IMR-90 (cell line): Measurements from ENCODE around the gene BIK. TPM values are rescaled to one million over a fixed set of nuclear protein-coding genes. Genes with fewer than 3 reads are reported as not detected.

ENCODE experiments used
- ATAC-seq: fragments of 200-7000 bp; cut with Tn5 transposase; 2 replicates; pipeline ENCODE4 v1.9.1; 2020; ENCODE audit warnings: low read depth, mild to moderate bottlenecking, moderate library complexity
- BruUV-seq: library from RNA; stranded (reverse); fragments of 400-500 nt; replicated peaks from 2 replicates; lab custom pipeline; 2021; lab: Mats Ljungman, UMichigan
- CTCF ChIA-PET: fragments of 300-600 bp; formaldehyde crosslinking; extraction: SDS; loops from one replicate; lab custom pipeline; 2021; ENCODE audit warnings: antibody characterized with exemption; lab: Yijun Ruan, JAX
- POLR2A ChIA-PET: fragments of 300-600 bp; sonication (Branson Sonifier 250); formaldehyde crosslinking; loops from one replicate; lab custom pipeline; 2022; ENCODE audit warnings: antibody characterized with exemption; ENCODE audit not compliant: unreplicated experiment; lab: Charles Lee
- DNase-seq: peaks from one replicate; pipeline ENCODE4 v3.0.0; 2013
- H2AFZ ChIP-seq: replicated peaks from 2 replicates; pipeline ENCODE3; 2013; ENCODE audit warnings: low read length, mild to moderate bottlenecking; ENCODE audit not compliant: poor library complexity
- H2AK5ac ChIP-seq: 2 replicates; pipeline ENCODE4 v1.6.1; 2013; ENCODE audit warnings: low read depth, low read length, inconsistent platforms
- H2AK9ac ChIP-seq: replicated peaks from 2 replicates; pipeline ENCODE3; 2013; ENCODE audit warnings: mild to moderate bottlenecking, low read depth, low read length, moderate library complexity; ENCODE audit not compliant: poor library complexity
- H2BK120ac ChIP-seq: 2 replicates; pipeline ENCODE4 v1.6.1; 2013; ENCODE audit warnings: low read depth, low read length, inconsistent platforms
- H2BK15ac ChIP-seq: 3 replicates; pipeline ENCODE4 v1.6.1; 2013; ENCODE audit warnings: low read depth, low read length, inconsistent platforms
- H2BK20ac ChIP-seq: 2 replicates; pipeline ENCODE4 v1.6.1; 2013; ENCODE audit warnings: low read depth, mild to moderate bottlenecking, inconsistent platforms, low read length, moderate library complexity
- H2BK5ac ChIP-seq: 2 replicates; pipeline ENCODE4 v1.6.1; 2013; ENCODE audit warnings: mild to moderate bottlenecking, low read depth, low read length, inconsistent platforms; ENCODE audit not compliant: poor library complexity, severe bottlenecking
- H3K14ac ChIP-seq: replicated peaks from 2 replicates; pipeline ENCODE4 v1.6.1; 2013; ENCODE audit warnings: low read depth, low read length, inconsistent platforms
- H3K18ac ChIP-seq: 2 replicates; pipeline ENCODE4 v1.6.1; 2013; ENCODE audit warnings: low read depth, low read length, control low read depth
- H3K23ac ChIP-seq: 2 replicates; pipeline ENCODE4 v1.6.1; 2013; ENCODE audit warnings: low read depth, low read length, inconsistent platforms
- H3K27ac ChIP-seq: 2 replicates; pipeline ENCODE4 v1.5.1; 2013; ENCODE audit warnings: mild to moderate bottlenecking, control low read depth, low read length; ENCODE audit not compliant: insufficient read depth
- H3K27me3 ChIP-seq: 2 replicates; pipeline ENCODE4 v1.6.1; 2013; ENCODE audit warnings: low read length; ENCODE audit not compliant: control insufficient read depth, insufficient read depth
- H3K36me3 ChIP-seq: 2 replicates; pipeline ENCODE4 v1.6.1; 2013; ENCODE audit warnings: low read length, mixed read lengths; ENCODE audit not compliant: control insufficient read depth, insufficient read depth
- H3K4ac ChIP-seq: 2 replicates; pipeline ENCODE4 v1.6.1; 2013; ENCODE audit warnings: low read depth, low read length, inconsistent platforms
- H3K4me1 ChIP-seq: 2 replicates; pipeline ENCODE4 v1.6.1; 2013; ENCODE audit warnings: low read length, mixed read lengths; ENCODE audit not compliant: control insufficient read depth, insufficient read depth
- H3K4me2 ChIP-seq: 2 replicates; pipeline ENCODE4 v1.6.1; 2013; ENCODE audit warnings: low read depth, mild to moderate bottlenecking, control low read depth, low read length, moderate library complexity
- H3K4me3 ChIP-seq: 2 replicates; pipeline ENCODE4 v1.5.1; 2013; ENCODE audit warnings: low read depth, mild to moderate bottlenecking, control low read depth, low read length, moderate library complexity; ENCODE audit not compliant: insufficient read depth
- H3K56ac ChIP-seq: 2 replicates; pipeline ENCODE4 v1.6.1; 2013; ENCODE audit warnings: low read length, inconsistent platforms; ENCODE audit not compliant: insufficient read depth; ENCODE audit errors: extremely low read depth
- H3K79me1 ChIP-seq, 2 experiments: 2 replicates each; pipeline ENCODE4 v1.6.1; 2013; ENCODE audit warnings: low read length in 2 of 2, inconsistent platforms in 1 of 2, low read depth in 1 of 2
- H3K9ac ChIP-seq: 2 replicates; pipeline ENCODE4 v1.6.1; 2013; ENCODE audit warnings: low read depth, low read length, control low read depth
- H3K9me1 ChIP-seq: 2 replicates; pipeline ENCODE4 v1.6.1; 2013; ENCODE audit warnings: low read length, inconsistent platforms; ENCODE audit not compliant: insufficient read depth
- H3K9me3 ChIP-seq: 2 replicates; pipeline ENCODE4 v1.6.1; 2013; ENCODE audit warnings: low read length; ENCODE audit not compliant: control insufficient read depth, insufficient read depth
- H4K20me1 ChIP-seq: 2 replicates; pipeline ENCODE4 v1.6.1; 2013; ENCODE audit warnings: low read length, inconsistent platforms; ENCODE audit not compliant: insufficient read depth
- H4K5ac ChIP-seq: 2 replicates; pipeline ENCODE4 v1.6.1; 2013; ENCODE audit warnings: mild to moderate bottlenecking, low read depth, low read length, control low read depth
- H4K8ac ChIP-seq, 2 experiments: 2 replicates each; pipeline ENCODE4 v1.6.1; 2013; ENCODE audit warnings: low read depth in 2 of 2, low read length in 2 of 2, control low read depth in 1 of 2, inconsistent platforms in 1 of 2
- H4K91ac ChIP-seq: 2 replicates; pipeline ENCODE4 v1.6.1; 2013; ENCODE audit warnings: low read depth, low read length, inconsistent platforms; ENCODE audit not compliant: insufficient read depth
- CHD1 ChIP-seq: IDR thresholded peaks from 2 replicates; pipeline ENCODE4 v1.6.1; 2012; ENCODE audit warnings: low read depth, low read length, improper control_type of control experiment
- RFX5 ChIP-seq: IDR thresholded peaks from 2 replicates; pipeline ENCODE4 v1.8.0; 2012; ENCODE audit warnings: low read depth, mild to moderate bottlenecking, low read length, moderate library complexity
- SMC3 ChIP-seq: fragments of 150-350 bp; IDR thresholded peaks from 2 replicates; pipeline ENCODE4 v1.6.1; 2016; ENCODE audit warnings: low read depth, mild to moderate bottlenecking, antibody characterized with exemption, low read length, moderate library complexity
- WGBS, 2 experiments: methylation state at CpG; one replicate each; pipeline versions ENCODE4 v1.1.5 to v1.1.7; 2013; ENCODE audit warnings: missing lambda C conversion rate in 2 of 2; ENCODE audit not compliant: insufficient read length in 1 of 2; ENCODE audit errors: extremely low coverage in 2 of 2; 5-methylcytosine and 5-hydroxymethylcytosine counted together
- dilution Hi-C: fragments of 300-500 bp; cut with HindIII; formaldehyde crosslinking; loops from one replicate; pipeline ENCODE4 v1.14.3; 2018; ENCODE audit warnings: low sequenced_read_pairs; ENCODE audit not compliant: unreplicated experiment
- in situ Hi-C: fragments of 300-500 bp; cut with MboI; formaldehyde crosslinking; loops from 3 replicates; pipeline ENCODE4 v1.14.3; 2019; ENCODE audit warnings: low sequenced_read_pairs, inconsistent platforms, mixed read lengths
- intact Hi-C: fragments of 100-400 bp; cut with micrococcal nuclease; formaldehyde crosslinking; loops from 2 replicates; pipeline ENCODE4 v1.10.0; 2022
- polyA plus RNA-seq, 3 experiments: library from polyadenylated mRNA; depleted of rRNA; stranded (reverse); fragments of >200 nt; gene quantifications; 2 replicates each; pipeline ENCODE4 v1.2.3, GENCODE V29; 2012; ENCODE audit warnings: low replicate concordance in 1 of 3
- total RNA-seq: library from RNA; depleted of rRNA; stranded (reverse); fragments of >200 nt; gene quantifications from 2 replicates; pipeline ENCODE4 v1.2.3, GENCODE V29; 2012

The BIK gene
- total and polyA plus RNA-seq, 2 of the 4 experiments (the other 2 are of a cell fraction) = 0.18 TPM; not detected in 1

GRCh38 chr22:43110927-43111623 lies 525 bp downstream of the BIK start:
- WGBS, 2 experiments = 1% methylated on average over 40 of the region's 86 CpGs; no CpG with 5 or more reads in 1 of the 2 experiments
- no TSS peak for BruUV-seq
- TF ChIP-seq SMC3 (no peak), CHD1 (no peak), RFX5 (no peak)
- CTCF ChIA-PET = no interaction called here
- H3K4me2 ChIP-seq = peak overlapping the region; percentile 79
- in situ Hi-C loops = no loop called here
- no peaks in the 10 kb centered on the region for H3K36me3 ChIP-seq
- no peak overlapping the region for H3K4ac ChIP-seq
- peaks cover 58% of the 10 kb centered on the region for H3K27me3 ChIP-seq
- no peak overlapping the region for H4K91ac ChIP-seq
- peak overlapping the region; percentile 90 for H2AFZ ChIP-seq
- no peaks in the 10 kb centered on the region for H4K20me1 ChIP-seq
- H2AK5ac ChIP-seq = no peak overlapping the region
- peak overlapping the region; percentile 40 for H3K4me3 ChIP-seq
- dilution Hi-C loops = no loop called here
- H3K14ac ChIP-seq = no peak overlapping the region
- no peak overlapping the region for H2BK15ac ChIP-seq
- H3K4me1 ChIP-seq = no peaks in the 10 kb centered on the region; the same call in 1 of the 2 replicates
- no peak overlapping the region for H3K27ac ChIP-seq
- no peak overlapping the region for H2BK20ac ChIP-seq
- H4K5ac ChIP-seq = no peak overlapping the region
- no peak overlapping the region for H2BK5ac ChIP-seq
- peak; percentile 28 for ATAC-seq
- no peak overlapping the region for H3K23ac ChIP-seq
- H3K9ac ChIP-seq = no peak overlapping the region
- no peaks in the 10 kb centered on the region for H3K79me1 ChIP-seq
- H3K18ac ChIP-seq = no peak overlapping the region
- no peaks in the 10 kb centered on the region for H3K9me1 ChIP-seq
- no peak overlapping the region for H4K8ac ChIP-seq
- DNase-seq = no peak
- H2BK120ac ChIP-seq = no peak overlapping the region
- POLR2A ChIA-PET = no interaction called here
- H3K9me3 ChIP-seq = no peaks in the 10 kb centered on the region
- intact Hi-C loops = no loop called here
- H3K56ac ChIP-seq = no peak overlapping the region
- peak overlapping the region; percentile 72 for H2AK9ac ChIP-seq
